Breast epithelium (tissue), 4 donors: ENCODE results near the gene ITGB7. TPM values are rescaled to one million over a fixed set of nuclear protein-coding genes. Genes with fewer than 3 reads are reported as not detected.

Experiments
- DNase-seq, 2 donors: peaks; one replicate each; pipeline ENCODE4 v3.0.0-alpha.2; 2019; ENCODE audit warnings: low spot score in 2 of 2
- H3K27ac ChIP-seq, 2 donors: fragments of 200-600 bp; sonication (generic) in 1 of 2; one replicate each; pipeline ENCODE4 v1.5.1; 2016 to 2019; ENCODE audit warnings: mild to moderate bottlenecking in 1 of 2
- H3K27me3 ChIP-seq, 2 donors: fragments of 200-600 bp; sonication (generic) in 1 of 2; one replicate each; pipeline versions ENCODE4 v1.5.1 to v1.6.0; 2017 to 2019; ENCODE audit warnings: control low read depth in 1 of 2, mild to moderate bottlenecking in 1 of 2
- H3K36me3 ChIP-seq: fragments of 200-600 bp; one replicate; pipeline ENCODE4 v1.5.1; 2019
- H3K4me1 ChIP-seq, 2 donors: fragments of 200-600 bp; sonication (generic); one replicate each; pipeline ENCODE4 v1.5.1; 2016 to 2019; ENCODE audit warnings: control low read depth in 1 of 2
- H3K4me3 ChIP-seq, 3 donors: fragments of 200-600 bp; sonication (generic); 1 replicate in 2 of 3; 2 replicates in 1 of 3; pipeline ENCODE4 v1.5.1; 2016 to 2019; ENCODE audit warnings: mild to moderate bottlenecking in 3 of 3, moderate library complexity in 2 of 3
- H3K9me3 ChIP-seq, 2 donors: fragments of 200-600 bp; sonication (generic) in 1 of 2; one replicate each; pipeline ENCODE4 v1.5.1; 2016 to 2019; ENCODE audit warnings: control low read depth in 1 of 2
- POLR2A ChIP-seq: fragments of 450-650 bp; IDR thresholded peaks from one replicate; pipeline ENCODE4 v1.6.1; 2016; ENCODE audit warnings: antibody characterized with exemption, mild to moderate bottlenecking, moderate library complexity
- POLR2AphosphoS5 ChIP-seq, 3 donors: sonication (generic); formaldehyde crosslinking; IDR thresholded peaks; one replicate each; pipeline ENCODE4 v1.6.1; 2017; ENCODE audit warnings: antibody characterized with exemption in 3 of 3
- intact Hi-C: fragments of 100-400 bp; cut with DNase I; formaldehyde crosslinking; loops from one replicate; pipeline ENCODE4 v1.15.1; 2023; ENCODE audit warnings: low total_unique reads
- total RNA-seq, 3 donors: library from RNA; depleted of rRNA; stranded (reverse); fragments of >200 nt; gene quantifications; one replicate each; pipeline ENCODE4 v1.1.0, GENCODE V29; 2016
- TF ChIP-seq, protein P1 (sequence below), 3 donors: fragments of 450-650 bp; IDR thresholded peaks; one replicate each; pipeline ENCODE4 v1.5.1; 2016 to 2017; ENCODE audit warnings: antibody characterized with exemption in 3 of 3, mild to moderate bottlenecking in 3 of 3, moderate library complexity in 3 of 3

The ITGB7 gene
- total RNA-seq, 3 donors from 2014 or later, result 1.1 to 2.9 (median 2.9) TPM

GRCh38 chr12:53191096-53191884 lies 15.8 kb downstream of the ITGB7 start:
- peaks cover 11% of the 10 kb centered on the region for H3K36me3 ChIP-seq
- no peaks in the 10 kb centered on the region for H3K4me1 ChIP-seq
- no peak overlapping the region for H3K27ac ChIP-seq
- TF ChIP-seq POLR2A (no peak), POLR2AphosphoS5 (IDR thresholded peaks at IDR 0.05) (no peak)
- TF ChIP-seq, protein P1, sequence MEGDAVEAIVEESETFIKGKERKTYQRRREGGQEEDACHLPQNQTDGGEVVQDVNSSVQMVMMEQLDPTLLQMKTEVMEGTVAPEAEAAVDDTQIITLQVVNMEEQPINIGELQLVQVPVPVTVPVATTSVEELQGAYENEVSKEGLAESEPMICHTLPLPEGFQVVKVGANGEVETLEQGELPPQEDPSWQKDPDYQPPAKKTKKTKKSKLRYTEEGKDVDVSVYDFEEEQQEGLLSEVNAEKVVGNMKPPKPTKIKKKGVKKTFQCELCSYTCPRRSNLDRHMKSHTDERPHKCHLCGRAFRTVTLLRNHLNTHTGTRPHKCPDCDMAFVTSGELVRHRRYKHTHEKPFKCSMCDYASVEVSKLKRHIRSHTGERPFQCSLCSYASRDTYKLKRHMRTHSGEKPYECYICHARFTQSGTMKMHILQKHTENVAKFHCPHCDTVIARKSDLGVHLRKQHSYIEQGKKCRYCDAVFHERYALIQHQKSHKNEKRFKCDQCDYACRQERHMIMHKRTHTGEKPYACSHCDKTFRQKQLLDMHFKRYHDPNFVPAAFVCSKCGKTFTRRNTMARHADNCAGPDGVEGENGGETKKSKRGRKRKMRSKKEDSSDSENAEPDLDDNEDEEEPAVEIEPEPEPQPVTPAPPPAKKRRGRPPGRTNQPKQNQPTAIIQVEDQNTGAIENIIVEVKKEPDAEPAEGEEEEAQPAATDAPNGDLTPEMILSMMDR (IDR thresholded peaks at IDR 0.05), result no peak
- H3K4me3 ChIP-seq, result no peak overlapping the region
- intact Hi-C loops, result no loop called here
- peak in 1 of 2 donors; percentile 27 for DNase-seq
- H3K9me3 ChIP-seq, result no peaks in the 10 kb centered on the region
- H3K27me3 ChIP-seq, result no peaks in the 10 kb centered on the region

DNA sequence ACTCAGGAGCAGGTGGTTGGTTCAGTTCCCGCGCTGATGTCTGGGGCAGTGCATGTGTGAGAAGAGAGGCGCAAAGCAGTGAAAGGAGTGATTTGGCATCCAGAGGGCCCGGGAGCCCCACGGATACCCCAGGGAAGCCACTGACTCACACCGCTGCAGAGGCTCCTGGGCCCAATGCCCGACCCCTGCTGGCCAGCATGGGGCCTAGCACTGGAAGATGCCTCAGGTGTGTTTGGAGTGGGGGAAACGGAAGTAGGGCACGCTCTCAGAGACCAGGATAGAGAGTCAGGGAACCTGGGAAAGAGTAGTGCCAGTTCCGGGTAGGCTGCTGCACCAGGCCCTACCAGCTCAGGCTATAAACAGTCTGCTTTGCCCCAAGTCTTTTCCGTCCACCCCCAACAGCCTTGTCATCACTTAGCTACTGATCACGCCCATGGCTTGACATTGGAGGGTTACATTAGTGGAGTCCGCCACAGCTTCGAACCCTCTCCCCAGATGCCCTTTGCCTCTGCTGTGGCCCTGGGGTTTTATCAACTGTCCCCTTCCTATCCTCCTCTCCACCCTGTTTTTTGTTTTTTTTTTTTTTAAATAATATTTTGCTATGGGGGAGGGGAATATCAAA lies 16.8 kb downstream of the ITGB7 start:
- Histone ChIP-seq H3K9me3 (no peaks in the 10 kb centered on the region), H3K4me1 (no peaks in the 10 kb centered on the region), H3K27ac (peak overlapping the region; percentile 52 to 60), H3K4me3 (no peak overlapping the region), H3K27me3 (no peaks in the 10 kb centered on the region), H3K36me3 (peaks cover 11% of the 10 kb centered on the region)
- DNase-seq, result peak in 1 of 2 donors; percentile 64
- TF ChIP-seq POLR2A (no peak), POLR2AphosphoS5 (IDR thresholded peaks at IDR 0.05) (peak in 1 of 3 donors; percentile 19)
- TF ChIP-seq, protein P1 (IDR thresholded peaks at IDR 0.05), result peak; percentile 46 to 73 (median 54)
- intact Hi-C loops, result no loop called here

- Histone ChIP-seq H3K9me3 (no peaks in the 10 kb centered on the region), H3K27me3 (no peaks in the 10 kb centered on the region), H3K4me3 (no peak overlapping the region), H3K27ac (no peak overlapping the region), H3K36me3 (peaks cover 11% of the 10 kb centered on the region), H3K4me1 (peaks cover 5 to 9% of the 10 kb centered on the region in 2 donors)
- TF ChIP-seq POLR2A (no peak), POLR2AphosphoS5 (IDR thresholded peaks at IDR 0.05) (no peak)
- TF ChIP-seq, protein P1 (IDR thresholded peaks at IDR 0.05), result no peak
- peak in 1 of 2 donors; percentile 9 for DNase-seq
- intact Hi-C loops, result no loop called here
These were observed 19.7 kb downstream of the ITGB7 start for GRCh38 chr12:53187145-53187899.

- no peak overlapping the region for H3K4me3 ChIP-seq
- H3K27ac ChIP-seq, result no peak overlapping the region
- no peak for DNase-seq
- TF ChIP-seq POLR2AphosphoS5 (IDR thresholded peaks at IDR 0.05), result no peak
- H3K27me3 ChIP-seq, result no peaks in the 10 kb centered on the region
- intact Hi-C loops, result no loop called here
- peaks cover 11% of the 10 kb centered on the region for H3K36me3 ChIP-seq
- H3K4me1 ChIP-seq, result peaks cover 5 to 15% of the 10 kb centered on the region in 2 donors
- H3K9me3 ChIP-seq, result no peaks in the 10 kb centered on the region
These were observed 20.3 kb downstream of the ITGB7 start for GRCh38 chr12:53186745-53187144.

DNA sequence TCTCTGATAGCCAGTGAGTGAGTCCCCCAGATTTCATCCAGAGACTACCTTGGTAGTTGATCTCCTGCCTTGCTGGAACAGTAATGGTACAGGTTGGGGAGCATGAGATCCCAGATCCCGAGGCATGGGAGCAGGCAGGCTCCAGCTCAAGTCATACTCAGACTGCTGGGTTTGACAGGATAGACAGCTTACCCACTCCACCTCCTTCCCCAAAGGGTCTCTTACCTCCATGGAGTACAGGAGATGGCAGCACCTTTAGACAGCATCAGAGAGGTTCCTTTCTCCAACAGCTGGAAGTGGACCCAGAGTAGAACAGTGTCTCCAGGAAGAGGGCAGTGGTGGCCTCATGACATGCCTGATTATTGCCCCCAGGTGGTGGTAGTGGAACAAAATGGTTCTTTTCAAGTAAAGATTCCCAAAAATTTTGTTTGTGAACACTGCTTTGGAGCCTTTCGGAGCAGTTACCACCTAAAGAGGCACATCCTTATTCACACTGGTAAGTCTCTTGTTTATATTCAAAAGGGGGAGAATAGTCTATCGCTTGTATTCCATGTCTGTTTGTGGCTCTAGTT lies 21.4 kb downstream of the ITGB7 start:
- H3K27ac ChIP-seq, result no peak overlapping the region
- H3K27me3 ChIP-seq, result no peaks in the 10 kb centered on the region
- H3K4me1 ChIP-seq, result peaks cover 5 to 19% of the 10 kb centered on the region in 2 donors
- TF ChIP-seq POLR2A, result no peak
- TF ChIP-seq POLR2AphosphoS5 (IDR thresholded peaks at IDR 0.05), result no peak
- TF ChIP-seq, protein P1 (IDR thresholded peaks at IDR 0.05), result no peak
- H3K36me3 ChIP-seq, result peaks cover 11% of the 10 kb centered on the region
- no peak overlapping the region for H3K4me3 ChIP-seq
- intact Hi-C loops, result no loop called here
- H3K9me3 ChIP-seq, result no peaks in the 10 kb centered on the region
- DNase-seq, result peak in 1 of 2 donors; percentile 9
